DOHH2 (cell line): ENCODE results near the gene KL.

Experiments
- CTCF ChIP-seq: fragments of 200-600 bp; sonication (generic); IDR thresholded peaks from one replicate; pipeline ENCODE4 v1.5.1; 2014; ENCODE audit warnings: antibody characterized with exemption, mild to moderate bottlenecking, low read depth, low read length; ENCODE audit not compliant: poor library complexity, severe bottlenecking
- EZH2phosphoT487 ChIP-seq: fragments of 200-600 bp; sonication (generic); IDR thresholded peaks from 2 replicates; pipeline ENCODE4 v1.6.1; 2017; ENCODE audit warnings: borderline replicate concordance, mild to moderate bottlenecking, antibody characterized with exemption, low read length, moderate library complexity, mixed read lengths

- TF ChIP-seq CTCF (peak; percentile 40), EZH2phosphoT487 (no peak)
Observed at GRCh38 chr13:33069365-33069764, 53.1 kb downstream of the KL start.
